Testis (tissue), 2 donors: Measurements from ENCODE around the gene GPR31.

Experiments
- CTCF ChIP-seq, 3 experiments: fragments of 450-650 bp in 2 of 3; fragments of 200-600 bp in 1 of 3; sonication (generic) in 1 of 3; IDR thresholded peaks; one replicate each; pipeline ENCODE4 v1.5.1; 2016 to 2019; ENCODE audit warnings: antibody characterized with exemption in 3 of 3, mild to moderate bottlenecking in 2 of 3, moderate library complexity in 1 of 3
- POLR2A ChIP-seq: fragments of 450-650 bp; IDR thresholded peaks from one replicate; pipeline ENCODE4 v1.6.1; 2017; ENCODE audit warnings: antibody characterized with exemption, mild to moderate bottlenecking, moderate library complexity

- no peak for TF ChIP-seq POLR2A
- no peak for TF ChIP-seq CTCF (IDR thresholded peaks at IDR 0.05)
Observed at GRCh38 chr6:167165858-167166471, 8.2 kb upstream of the GPR31 start.
